Measurements from ENCODE around the gene CROCC2. TPM values are rescaled to one million over a fixed set of nuclear protein-coding genes. Genes with fewer than 3 reads are reported as not detected.

CROCC2 gene
- total and polyA plus RNA-seq, 2 of the 13 experiments (the other 11 are each of a cell fraction or from before 2014, with no cell fraction given) = not detected

GRCh38 chr2:240968731-240969624 is 62.8 kb downstream of the CROCC2 start (continued):
- peak; percentile 79 for TF ChIP-seq UBTF (CRISPR knock-in tag; IDR thresholded peaks at IDR 0.05)
- TF ChIP-seq ZNF704 (CRISPR knock-in tag; IDR thresholded peaks at IDR 0.05; ENCODE audit: borderline replicate concordance) = peak; percentile 65; the same call in 1 of the 2 replicates
- no peak for TF ChIP-seq ZBTB44 (CRISPR knock-in tag; IDR thresholded peaks at IDR 0.05)
- TF ChIP-seq ZNF770 (CRISPR knock-in tag; IDR thresholded peaks at IDR 0.05) = peak; percentile 71
- peak; percentile 55; the same call in 1 of the 2 replicates for TF ChIP-seq ZNF292 (CRISPR knock-in tag; IDR thresholded peaks at IDR 0.05; ENCODE audit: borderline replicate concordance, low read depth)
- TF ChIP-seq ZNF614 (CRISPR knock-in tag; IDR thresholded peaks at IDR 0.05; ENCODE audit: borderline replicate concordance) = 0 out of 2 replicates have a peak, but pooled peaks have one; percentile 39
- no peak for TF ChIP-seq U2AF1 (optimal IDR thresholded peaks at IDR 0.05; ENCODE audit: low read depth, low read length)
- TF ChIP-seq FOXO4 (CRISPR knock-in tag; conservative IDR thresholded peaks at IDR 0.05) = no peak
- no peak for TF ChIP-seq THYN1 (CRISPR knock-in tag; IDR thresholded peaks at IDR 0.05; ENCODE audit: borderline replicate concordance, low read depth)
- peak; percentile 77 for TF ChIP-seq PAXIP1 (CRISPR knock-in tag; conservative IDR thresholded peaks at IDR 0.05)
- TF ChIP-seq GABPB1 (CRISPR knock-in tag; IDR thresholded peaks at IDR 0.05) = peak; percentile 25; the same call in 1 of the 2 replicates
- TF ChIP-seq ZFP90 (CRISPR knock-in tag; IDR thresholded peaks at IDR 0.05; ENCODE audit: borderline replicate concordance) = 0 out of 2 replicates have a peak, but pooled peaks have one; percentile 46
- TF ChIP-seq ZNF460 (CRISPR knock-in tag; IDR thresholded peaks at IDR 0.05; ENCODE audit: borderline replicate concordance) = no peak

Data from HepG2 (cell line).